ENCODE data around the gene DDX39B. TPM values are rescaled to one million over a fixed set of nuclear protein-coding genes. Genes with fewer than 3 reads are reported as not detected.
A peak's percentile ranks its signal among the peaks of the same experiment; 100 is the strongest.

DDX39B gene
- total RNA-seq, 2 donors from 2014 or later: 119 to 143 TPM

- peaks cover 0 to 39% of the 10 kb centered on the region in 2 donors for H3K4me1 ChIP-seq
- DNase-seq (ENCODE audit: low spot score): no peak
- no peak overlapping the region for H3K4me3 ChIP-seq
- peaks cover 36% of the 10 kb centered on the region for H3K36me3 ChIP-seq
- H3K27me3 ChIP-seq: no peaks in the 10 kb centered on the region
- no peak for TF ChIP-seq CTCF (IDR thresholded peaks at IDR 0.05)
- H3K27ac ChIP-seq: peak overlapping the region; percentile 53 to 54
- no peaks in the 10 kb centered on the region for H3K9me3 ChIP-seq
These were observed 18.9 kb upstream of the DDX39B start for GRCh38 chr6:31560697-31561058.

GRCh38 chr6:31559958-31560696 lies 18.3 kb upstream of the DDX39B start:
- no peaks in the 10 kb centered on the region for H3K9me3 ChIP-seq
- H3K27me3 ChIP-seq: no peaks in the 10 kb centered on the region
- DNase-seq (ENCODE audit: low spot score): peak; percentile 74
- peaks cover 36% of the 10 kb centered on the region for H3K36me3 ChIP-seq
- peak overlapping the region; percentile 53 to 54 for H3K27ac ChIP-seq
- peaks cover 0 to 39% of the 10 kb centered on the region in 2 donors for H3K4me1 ChIP-seq
- H3K4me3 ChIP-seq: no peak overlapping the region
- TF ChIP-seq CTCF (IDR thresholded peaks at IDR 0.05): no peak

- Histone ChIP-seq H3K9me3 (no peaks in the 10 kb centered on the region), H3K4me1 (peaks cover 0 to 39% of the 10 kb centered on the region in 2 donors), H3K27ac (peak overlapping the region; percentile 53 to 54), H3K27me3 (no peaks in the 10 kb centered on the region), H3K4me3 (no peak overlapping the region), H3K36me3 (peaks cover 36% of the 10 kb centered on the region)
- DNase-seq (ENCODE audit: low spot score): no peak
- TF ChIP-seq CTCF (IDR thresholded peaks at IDR 0.05): no peak
These were observed 17.8 kb upstream of the DDX39B start for GRCh38 chr6:31559606-31559957.

- Histone ChIP-seq H3K27me3 (no peaks in the 10 kb centered on the region), H3K4me3 (no peak overlapping the region), H3K27ac (peak overlapping the region; percentile 53 to 54), H3K4me1 (peaks cover 0 to 39% of the 10 kb centered on the region in 2 donors), H3K36me3 (peaks cover 36% of the 10 kb centered on the region), H3K9me3 (no peaks in the 10 kb centered on the region)
- DNase-seq (ENCODE audit: low spot score): no peak
- TF ChIP-seq CTCF (IDR thresholded peaks at IDR 0.05): no peak
These were observed 17.1 kb upstream of the DDX39B start for GRCh38 chr6:31558631-31559500.

GRCh38 chr6:31558318-31558625 lies 16.5 kb upstream of the DDX39B start:
- Histone ChIP-seq H3K4me3 (no peak overlapping the region), H3K9me3 (no peaks in the 10 kb centered on the region), H3K4me1 (peaks cover 0 to 39% of the 10 kb centered on the region in 2 donors), H3K27me3 (no peaks in the 10 kb centered on the region), H3K27ac (peak overlapping the region; percentile 19 to 53), H3K36me3 (peaks cover 39% of the 10 kb centered on the region)
- TF ChIP-seq CTCF (IDR thresholded peaks at IDR 0.05): no peak
- no peak for DNase-seq (ENCODE audit: low spot score)

Data from right atrium auricular region (tissue), 2 donors.